GM18909 (cell line): Measurements from ENCODE around the gene AREL1.

ENCODE experiments used
- ATAC-seq: cut with Tn5 transposase; IDR thresholded peaks from one replicate; pipeline ENCODE4 v1.9.1; 2021; ENCODE audit warnings: mild to moderate bottlenecking; ENCODE audit not compliant: unreplicated experiment, poor library complexity

AREL1 gene

GRCh38 chr14:74615735-74616134 is 97.1 kb downstream of the AREL1 start:
- ATAC-seq = no peak

GRCh38 chr14:74614508-74615495 is 98.1 kb downstream of the AREL1 start:
- no peak for ATAC-seq

- no peak for ATAC-seq
Measured at GRCh38 chr14:74613211-74613914, 99.5 kb downstream of the AREL1 start.

GRCh38 chr14:74612350-74613021 is 100.4 kb downstream of the AREL1 start:
- ATAC-seq = peak; percentile 60

- ATAC-seq = no peak
Measured at GRCh38 chr14:74611650-74612349, 101.1 kb downstream of the AREL1 start, which contains the start of gene LTBP2. TSS of gene LTBP2 (minus strand) at chr14:74612237. CDS start at chr14:74611944, 293 bp downstream.
